HG02973 (cell line): ENCODE data around the gene TARS2.

Source experiments
- ATAC-seq: cut with Tn5 transposase; IDR thresholded peaks from one replicate; pipeline ENCODE4 v1.9.1; 2021; ENCODE audit warnings: moderate library complexity; ENCODE audit not compliant: unreplicated experiment

TARS2 gene, protein sequence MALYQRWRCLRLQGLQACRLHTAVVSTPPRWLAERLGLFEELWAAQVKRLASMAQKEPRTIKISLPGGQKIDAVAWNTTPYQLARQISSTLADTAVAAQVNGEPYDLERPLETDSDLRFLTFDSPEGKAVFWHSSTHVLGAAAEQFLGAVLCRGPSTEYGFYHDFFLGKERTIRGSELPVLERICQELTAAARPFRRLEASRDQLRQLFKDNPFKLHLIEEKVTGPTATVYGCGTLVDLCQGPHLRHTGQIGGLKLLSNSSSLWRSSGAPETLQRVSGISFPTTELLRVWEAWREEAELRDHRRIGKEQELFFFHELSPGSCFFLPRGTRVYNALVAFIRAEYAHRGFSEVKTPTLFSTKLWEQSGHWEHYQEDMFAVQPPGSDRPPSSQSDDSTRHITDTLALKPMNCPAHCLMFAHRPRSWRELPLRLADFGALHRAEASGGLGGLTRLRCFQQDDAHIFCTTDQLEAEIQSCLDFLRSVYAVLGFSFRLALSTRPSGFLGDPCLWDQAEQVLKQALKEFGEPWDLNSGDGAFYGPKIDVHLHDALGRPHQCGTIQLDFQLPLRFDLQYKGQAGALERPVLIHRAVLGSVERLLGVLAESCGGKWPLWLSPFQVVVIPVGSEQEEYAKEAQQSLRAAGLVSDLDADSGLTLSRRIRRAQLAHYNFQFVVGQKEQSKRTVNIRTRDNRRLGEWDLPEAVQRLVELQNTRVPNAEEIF

GRCh38 chr1:150486966-150487762, at the start of gene TARS2:
Gene TARS2, plus strand, starts transcription at chr1:150487419. Its CDS starts 32 bp downstream, at chr1:150487451.
- ATAC-seq: peak; percentile 98

DNA sequence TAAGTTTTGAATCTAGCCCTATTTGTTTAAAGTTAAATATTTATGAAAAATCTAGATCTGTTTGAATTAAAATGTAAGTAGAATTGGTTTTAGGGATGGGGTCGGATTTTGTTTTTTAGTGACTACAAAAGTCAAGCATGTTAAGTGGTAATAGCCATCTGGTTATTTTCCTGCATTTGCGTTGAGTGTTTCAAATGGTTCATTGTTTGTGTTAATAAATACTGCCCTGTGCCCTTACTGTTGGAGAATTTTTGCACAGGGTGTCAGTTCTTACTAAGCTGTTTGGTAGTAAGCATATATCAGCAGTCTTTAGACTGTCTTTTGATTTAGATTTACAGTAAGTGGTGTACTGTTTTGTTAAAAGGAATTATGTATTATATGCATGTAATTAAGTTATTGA, 46.1 kb upstream of the TARS2 start:
- ATAC-seq: no peak

- ATAC-seq: no peak
These were observed 43.0 kb upstream of the TARS2 start for GRCh38 chr1:150444232-150444631.

DNA sequence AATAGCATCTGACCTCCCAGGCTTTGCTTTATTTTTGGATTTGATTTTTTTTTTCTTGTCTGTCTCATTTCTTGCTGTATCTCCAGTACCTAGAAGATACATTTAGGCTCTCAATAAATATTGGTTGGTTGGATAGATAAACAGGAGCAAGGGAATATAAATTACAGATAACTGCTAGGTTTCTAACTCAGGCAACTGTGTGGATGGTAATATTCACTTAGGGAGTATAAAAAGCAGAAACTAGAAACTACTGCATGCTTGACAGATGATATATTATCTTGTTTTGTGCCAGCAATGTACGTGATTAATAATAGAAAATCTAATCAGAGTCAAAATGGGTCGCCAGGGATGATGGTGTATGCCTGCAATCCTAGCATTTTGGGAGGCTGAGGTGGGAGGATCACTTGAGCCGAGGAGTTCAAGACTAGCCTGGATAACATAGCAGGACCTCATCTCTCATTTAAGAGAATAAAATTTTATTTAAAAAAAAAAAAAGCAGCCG, 31.0 kb upstream of the TARS2 start:
- ATAC-seq: no peak

- no peak for ATAC-seq
These were observed 22.8 kb upstream of the TARS2 start for GRCh38 chr1:150464422-150464826.

DNA sequence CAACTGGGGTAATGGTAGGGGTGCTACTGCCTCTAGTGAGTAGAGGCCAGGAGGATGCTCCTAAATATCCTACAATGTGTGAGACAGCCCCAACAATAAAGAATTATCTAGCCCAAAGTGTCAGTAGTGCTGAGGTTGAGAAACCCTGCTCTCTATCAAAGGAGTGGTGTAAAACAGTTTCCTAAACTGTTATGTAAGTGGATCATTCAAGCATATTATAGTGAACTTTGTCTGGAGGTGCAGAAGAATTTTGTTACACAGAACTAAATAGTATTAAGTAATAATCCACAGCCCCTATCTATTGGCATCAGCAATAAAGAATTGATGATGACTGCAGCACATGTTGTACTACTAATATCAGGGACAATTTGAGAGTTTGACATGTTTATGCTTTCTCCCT, 20.3 kb upstream of the TARS2 start:
- no peak for ATAC-seq

GRCh38 chr1:150469291-150469690, 17.9 kb upstream of the TARS2 start:
- no peak for ATAC-seq

DNA sequence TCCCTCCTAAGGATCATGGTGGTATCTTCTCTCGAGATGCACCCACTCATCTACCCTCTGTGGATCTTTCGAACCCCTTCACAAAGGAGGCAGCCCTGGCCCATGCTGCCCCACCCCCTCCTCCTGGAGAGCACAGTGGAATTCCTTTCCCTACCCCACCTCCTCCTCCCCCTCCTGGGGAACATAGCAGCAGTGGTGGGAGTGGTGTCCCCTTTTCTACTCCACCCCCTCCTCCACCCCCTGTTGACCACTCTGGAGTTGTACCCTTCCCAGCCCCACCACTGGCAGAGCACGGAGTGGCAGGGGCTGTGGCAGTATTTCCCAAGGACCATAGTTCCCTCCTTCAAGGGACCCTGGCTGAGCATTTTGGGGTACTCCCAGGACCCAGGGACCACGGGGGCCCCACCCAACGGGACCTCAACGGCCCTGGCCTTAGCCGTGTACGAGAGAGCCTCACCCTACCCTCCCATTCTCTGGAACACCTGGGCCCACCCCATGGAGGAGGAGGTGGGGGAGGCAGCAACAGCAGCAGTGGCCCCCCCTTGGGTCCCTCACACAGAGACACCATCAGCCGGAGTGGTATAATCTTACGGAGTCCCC, 14.5 kb upstream of the TARS2 start:
- ATAC-seq: no peak

DNA sequence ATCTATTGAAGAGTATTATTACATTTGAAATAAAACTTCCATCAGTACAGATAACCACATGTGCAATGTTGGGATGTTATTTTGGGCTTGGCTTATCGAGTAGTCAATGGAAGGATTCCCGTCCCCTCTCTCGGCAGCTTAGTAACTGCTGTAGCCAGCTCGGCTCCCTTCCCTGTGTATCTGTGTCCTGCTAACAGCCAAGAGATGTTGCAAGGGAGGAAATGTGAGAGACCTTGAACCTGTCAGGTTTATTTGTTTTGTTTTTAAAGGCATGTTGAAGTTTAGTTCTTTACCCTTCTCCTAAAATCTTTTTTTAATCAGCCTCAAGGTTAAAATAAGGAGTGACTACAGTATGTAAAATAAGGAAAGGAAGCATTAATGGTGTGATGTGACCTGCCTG, 13.6 kb upstream of the TARS2 start:
- no peak for ATAC-seq

DNA sequence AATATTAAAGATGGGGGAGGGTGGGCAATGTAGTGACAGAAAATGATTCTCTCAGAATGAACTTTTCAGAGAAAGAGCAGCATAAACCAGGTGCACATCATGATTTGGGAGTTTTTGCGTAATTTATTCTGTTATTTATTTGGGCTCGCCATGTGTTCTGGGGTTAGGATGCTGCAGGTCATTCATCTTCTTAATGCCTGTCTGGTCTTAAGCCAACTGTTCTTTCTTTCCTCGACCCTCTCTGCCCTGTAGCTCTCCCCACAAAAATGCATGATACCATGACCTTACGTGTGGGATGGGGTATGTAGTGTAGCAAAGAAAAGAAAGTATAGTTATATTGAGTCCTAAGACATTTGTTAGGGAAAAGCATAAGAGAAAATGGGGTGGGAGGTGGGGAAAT, 12.3 kb upstream of the TARS2 start:
- no peak for ATAC-seq

- no peak for ATAC-seq
These were observed 10.5 kb upstream of the TARS2 start for GRCh38 chr1:150476754-150477153.

- no peak for ATAC-seq
These were observed 9.9 kb upstream of the TARS2 start for GRCh38 chr1:150477320-150477719.

DNA sequence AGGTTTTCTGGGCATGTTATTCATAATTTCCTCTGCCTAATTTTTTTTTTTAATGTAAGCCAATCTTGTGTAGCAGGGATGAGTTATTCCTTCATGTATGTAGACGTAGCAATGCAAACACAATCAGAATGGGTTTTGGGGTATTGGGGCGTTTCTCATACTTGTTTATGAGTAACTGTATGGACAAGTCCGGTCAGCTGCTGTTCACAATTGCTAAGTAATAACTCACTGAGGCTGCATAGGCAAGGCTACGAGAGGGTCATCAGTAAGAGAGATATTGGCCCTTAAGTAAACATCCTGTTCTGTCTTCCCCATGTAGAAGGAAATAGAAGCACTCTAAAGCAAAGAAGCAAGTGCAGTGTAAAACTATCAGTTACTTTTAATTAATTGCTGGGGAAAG, 9.5 kb upstream of the TARS2 start:
- no peak for ATAC-seq

DNA sequence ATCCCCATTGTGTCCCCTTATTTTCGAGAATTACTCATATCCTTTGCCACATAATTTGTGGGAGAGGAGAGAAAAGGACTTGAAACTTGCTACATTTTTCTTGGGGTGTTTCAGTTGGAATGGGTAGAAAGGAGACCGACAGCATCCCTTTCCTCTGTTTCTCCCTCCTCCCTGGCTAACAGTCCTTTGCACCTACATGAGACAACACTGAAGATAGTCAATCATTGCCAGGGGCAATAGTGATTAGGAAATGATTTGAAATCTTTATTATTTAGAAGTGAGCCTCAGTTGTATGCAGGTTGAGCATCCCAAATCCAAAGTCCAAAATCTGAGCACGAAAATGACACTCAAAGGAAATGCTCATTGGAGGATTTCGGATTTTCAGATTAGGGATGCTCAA, 7.8 kb upstream of the TARS2 start:
- ATAC-seq: no peak

GRCh38 chr1:150479927-150480352, 7.3 kb upstream of the TARS2 start:
- no peak for ATAC-seq

GRCh38 chr1:150484431-150484830, 2.8 kb upstream of the TARS2 start:
- no peak for ATAC-seq

GRCh38 chr1:150484861-150485260, 2.4 kb upstream of the TARS2 start:
- ATAC-seq: no peak

GRCh38 chr1:150487763-150488115, 520 bp downstream of the TARS2 start:
- ATAC-seq: no peak

DNA sequence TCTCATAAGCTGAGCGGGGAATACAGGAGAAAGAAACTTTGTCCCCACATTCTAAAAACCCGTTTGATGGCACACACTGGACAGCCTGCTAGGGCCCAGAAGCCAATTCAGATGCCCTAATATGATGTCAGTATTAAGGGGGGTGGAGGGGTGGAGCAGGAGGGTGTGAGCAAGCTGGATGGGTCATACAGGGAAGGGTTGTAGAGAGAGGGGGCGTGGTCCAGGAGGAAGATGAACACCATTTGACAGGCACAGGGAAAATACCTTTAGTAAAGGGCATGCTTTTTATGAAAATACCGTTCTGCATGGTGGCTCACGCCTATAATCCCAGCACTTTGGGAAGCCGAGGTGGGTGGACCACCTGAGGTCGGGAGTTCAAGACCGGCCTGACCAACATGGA, 6.0 kb downstream of the TARS2 start:
- no peak for ATAC-seq

- ATAC-seq: no peak
These were observed 11.1 kb downstream of the TARS2 start for GRCh38 chr1:150498342-150498741.

DNA sequence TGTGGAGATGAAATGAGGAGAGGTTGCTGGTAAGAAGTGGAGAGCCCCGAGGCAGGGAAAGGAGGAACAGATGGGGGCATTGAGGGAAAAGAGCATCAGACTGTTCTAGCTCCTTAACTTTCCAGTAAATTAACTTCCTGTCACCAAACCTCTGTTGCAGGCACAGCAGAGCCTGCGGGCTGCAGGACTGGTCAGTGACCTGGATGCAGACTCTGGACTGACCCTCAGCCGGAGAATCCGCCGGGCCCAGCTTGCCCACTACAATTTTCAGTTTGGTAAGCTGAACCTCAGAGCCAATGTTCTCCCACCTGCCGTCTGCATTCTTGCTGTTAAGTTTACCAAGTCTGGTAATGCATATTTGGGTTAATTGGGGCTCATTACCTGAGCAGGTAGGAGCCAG, 18.2 kb downstream of the TARS2 start:
- ATAC-seq: no peak
